ENCODE measurements around the gene RHCG. TPM values are rescaled to one million over a fixed set of nuclear protein-coding genes. Genes with fewer than 3 reads are reported as not detected.

The RHCG gene
- total and polyA plus RNA-seq, 7 donors, result 0.30 to 0.66 (median 0.43) TPM; not detected in 3

DNA sequence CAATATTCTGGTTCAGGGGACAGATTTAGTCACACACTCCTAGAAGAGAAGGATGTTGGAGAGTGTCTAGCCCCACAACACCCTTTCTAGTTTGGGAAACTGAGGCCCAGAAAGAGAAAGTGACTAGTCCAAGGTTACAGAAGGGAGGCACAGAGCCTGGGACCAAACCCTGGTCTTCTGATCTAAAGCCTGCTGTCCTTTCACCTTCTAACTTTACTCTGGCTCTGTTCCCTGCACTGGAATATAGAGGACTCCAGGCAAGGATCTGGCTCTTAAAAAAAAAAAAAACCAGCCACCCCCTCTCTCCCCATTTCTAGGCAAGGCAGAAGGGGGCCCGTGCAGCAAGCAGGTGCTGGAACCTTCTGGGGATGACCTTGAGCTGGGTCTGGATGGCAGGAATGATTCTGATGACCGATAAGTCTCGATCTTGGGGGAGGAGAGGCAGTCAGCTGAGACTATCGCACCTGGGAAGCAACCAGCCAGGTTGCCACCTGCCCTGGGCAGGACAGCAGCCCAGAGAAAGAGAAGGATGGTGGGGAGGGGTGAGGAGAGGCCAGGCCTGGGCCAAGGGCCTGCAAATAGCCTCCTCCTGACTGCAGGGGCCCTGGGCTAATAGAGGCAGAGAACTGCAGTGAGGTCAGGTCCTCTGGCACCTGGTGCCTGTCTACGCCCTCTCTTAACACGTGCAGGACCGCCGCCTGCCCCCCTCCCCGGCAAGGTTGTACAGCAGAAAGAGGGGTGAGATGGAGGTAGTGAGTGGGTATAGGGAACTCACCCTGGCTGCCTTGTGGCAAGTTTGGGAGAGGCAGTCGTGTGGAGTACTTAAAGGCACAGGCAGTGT, 30.4 kb upstream of the RHCG start:
- H3K9me3 ChIP-seq, result no peaks in the 10 kb centered on the region
- H3K4me3 ChIP-seq, result no peak overlapping the region
- TF ChIP-seq, protein P1, sequence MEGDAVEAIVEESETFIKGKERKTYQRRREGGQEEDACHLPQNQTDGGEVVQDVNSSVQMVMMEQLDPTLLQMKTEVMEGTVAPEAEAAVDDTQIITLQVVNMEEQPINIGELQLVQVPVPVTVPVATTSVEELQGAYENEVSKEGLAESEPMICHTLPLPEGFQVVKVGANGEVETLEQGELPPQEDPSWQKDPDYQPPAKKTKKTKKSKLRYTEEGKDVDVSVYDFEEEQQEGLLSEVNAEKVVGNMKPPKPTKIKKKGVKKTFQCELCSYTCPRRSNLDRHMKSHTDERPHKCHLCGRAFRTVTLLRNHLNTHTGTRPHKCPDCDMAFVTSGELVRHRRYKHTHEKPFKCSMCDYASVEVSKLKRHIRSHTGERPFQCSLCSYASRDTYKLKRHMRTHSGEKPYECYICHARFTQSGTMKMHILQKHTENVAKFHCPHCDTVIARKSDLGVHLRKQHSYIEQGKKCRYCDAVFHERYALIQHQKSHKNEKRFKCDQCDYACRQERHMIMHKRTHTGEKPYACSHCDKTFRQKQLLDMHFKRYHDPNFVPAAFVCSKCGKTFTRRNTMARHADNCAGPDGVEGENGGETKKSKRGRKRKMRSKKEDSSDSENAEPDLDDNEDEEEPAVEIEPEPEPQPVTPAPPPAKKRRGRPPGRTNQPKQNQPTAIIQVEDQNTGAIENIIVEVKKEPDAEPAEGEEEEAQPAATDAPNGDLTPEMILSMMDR (IDR thresholded peaks at IDR 0.05), result no peak
- H3K36me3 ChIP-seq (ENCODE audit: insufficient read depth in 1 of 2, low read depth in 1 of 2), result no peaks in the 10 kb centered on the region
- no peaks in the 10 kb centered on the region for H3K27me3 ChIP-seq (ENCODE audit: insufficient read depth in 3 of 3, low read length in 2 of 3)
- no peak overlapping the region for H3K27ac ChIP-seq
- no peak for ATAC-seq
- intact Hi-C loops (cut with DNase I), result no loop called here
- 72 to 74% (median 74%) methylated on average over 10 of the region's 10 CpGs for WGBS, 3 donors
- no peaks in the 10 kb centered on the region for H3K4me1 ChIP-seq
- no peak for DNase-seq

DNA sequence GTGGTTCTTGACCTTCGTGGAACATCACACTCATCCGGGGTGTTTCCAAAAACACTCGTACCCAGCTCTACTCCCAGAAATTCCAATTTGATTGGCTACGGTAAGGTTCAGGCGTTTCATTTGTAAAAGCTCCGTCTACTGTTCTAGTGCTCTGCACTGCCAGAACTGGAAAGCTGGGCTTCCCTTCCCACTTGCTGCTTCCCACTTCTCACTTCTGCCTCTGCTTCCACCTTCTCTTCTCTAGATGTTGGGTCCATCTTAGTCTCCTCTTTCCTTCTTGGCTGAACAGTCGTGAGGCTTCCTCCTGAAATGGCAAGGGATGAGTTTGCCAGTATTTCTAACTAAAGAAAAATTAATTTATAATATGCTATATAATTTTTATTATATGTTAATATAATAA, 29.8 kb upstream of the RHCG start:
- Histone ChIP-seq H3K4me1 (no peaks in the 10 kb centered on the region), H3K4me3 (no peak overlapping the region), H3K36me3 (ENCODE audit: insufficient read depth in 1 of 2, low read depth in 1 of 2) (no peaks in the 10 kb centered on the region), H3K27ac (no peak overlapping the region), H3K27me3 (ENCODE audit: insufficient read depth in 3 of 3, low read length in 2 of 3) (peaks cover 0 to 2% (median 0%) of the 10 kb centered on the region in 3 donors), H3K9me3 (no peaks in the 10 kb centered on the region)
- intact Hi-C loops (cut with DNase I), result no loop called here
- ATAC-seq, result no peak
- TF ChIP-seq, protein P1 (IDR thresholded peaks at IDR 0.05), result no peak
- no peak for DNase-seq
- WGBS, 3 donors, result 60 to 77% (median 70%) methylated on average over 7 of the region's 7 CpGs

DNA sequence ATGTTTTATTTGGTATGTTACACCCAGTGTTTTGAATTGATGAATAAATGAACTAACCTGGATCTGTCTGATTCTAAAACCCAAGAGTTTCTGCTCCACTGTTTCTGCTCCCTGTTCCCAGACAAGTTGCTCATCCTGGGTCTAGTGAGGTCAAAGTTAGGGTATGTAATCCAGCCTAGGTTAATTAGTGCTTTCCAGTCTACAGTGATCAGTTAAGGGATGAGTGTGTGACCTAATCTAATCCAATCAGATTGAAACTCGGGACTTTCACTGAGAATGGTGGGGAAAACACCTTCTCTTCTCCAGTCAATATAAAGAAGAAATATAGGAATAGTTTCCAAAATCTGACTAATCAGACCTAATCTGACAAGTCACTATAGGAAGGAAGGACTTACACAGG, 27.8 kb upstream of the RHCG start:
- TF ChIP-seq, protein P1 (IDR thresholded peaks at IDR 0.05), result no peak
- 67 to 78% (median 68%) methylated on average over 1 of the region's 1 CpG for WGBS, 3 donors
- Histone ChIP-seq H3K4me1 (no peaks in the 10 kb centered on the region), H3K9me3 (peaks cover 2% of the 10 kb centered on the region), H3K4me3 (no peak overlapping the region), H3K36me3 (ENCODE audit: insufficient read depth in 1 of 2, low read depth in 1 of 2) (no peaks in the 10 kb centered on the region), H3K27ac (no peak overlapping the region), H3K27me3 (ENCODE audit: insufficient read depth in 3 of 3, low read length in 2 of 3) (peaks cover 0 to 2% (median 0%) of the 10 kb centered on the region in 3 donors)
- ATAC-seq, result no peak
- no peak for DNase-seq
- intact Hi-C loops (cut with DNase I), result no loop called here

DNA sequence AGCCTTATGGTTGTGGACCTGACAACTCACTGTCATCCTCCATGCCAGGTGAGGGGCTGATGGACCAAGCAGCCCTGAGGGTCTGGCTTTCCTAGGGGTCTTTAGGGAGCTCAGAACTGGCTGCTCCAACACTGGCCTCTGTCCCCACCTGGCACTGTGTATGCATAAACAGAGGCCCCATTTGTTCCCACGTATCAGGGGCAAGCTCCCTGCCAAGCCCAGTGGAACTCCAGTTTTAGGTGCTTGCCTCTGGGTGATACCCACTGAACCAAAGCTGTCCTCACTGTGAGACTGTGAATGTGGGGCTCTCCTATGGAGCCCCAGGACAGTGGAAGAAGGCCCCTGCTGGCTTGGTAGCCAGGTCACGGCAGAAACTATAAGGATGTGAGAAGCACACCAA, 26.7 kb upstream of the RHCG start:
- TF ChIP-seq, protein P1 (IDR thresholded peaks at IDR 0.05), result no peak
- no peak for DNase-seq
- no peaks in the 10 kb centered on the region for H3K36me3 ChIP-seq (ENCODE audit: insufficient read depth in 1 of 2, low read depth in 1 of 2)
- intact Hi-C loops (cut with DNase I), result no loop called here
- H3K27ac ChIP-seq, result no peak overlapping the region
- H3K4me1 ChIP-seq, result no peaks in the 10 kb centered on the region
- no peak overlapping the region for H3K4me3 ChIP-seq
- ATAC-seq, result no peak
- H3K27me3 ChIP-seq (ENCODE audit: insufficient read depth in 3 of 3, low read length in 2 of 3), result peaks cover 0 to 2% (median 0%) of the 10 kb centered on the region in 3 donors
- peaks cover 2% of the 10 kb centered on the region for H3K9me3 ChIP-seq
- 35 to 57% (median 43%) methylated on average over 2 of the region's 2 CpGs for WGBS, 3 donors

All from psoas muscle (tissue), 8 donors.